ENCODE data around the gene TCF3.

DNA sequence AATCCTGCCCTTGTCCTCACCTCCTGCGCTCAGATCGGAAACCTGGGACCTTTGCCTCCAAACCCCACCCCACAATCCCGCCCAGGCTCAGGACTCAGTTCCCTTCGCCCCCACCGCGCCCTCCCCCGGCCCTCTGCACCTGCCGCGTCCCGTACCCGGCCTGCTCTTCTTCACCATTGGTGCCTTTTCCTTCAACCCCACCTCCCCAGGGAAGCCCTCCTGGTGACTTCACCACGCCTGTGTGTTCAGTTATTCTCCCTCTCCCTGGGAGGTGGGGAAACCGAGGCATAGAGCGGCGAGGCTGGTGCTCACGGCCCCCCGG, 19.3 kb upstream of the TCF3 start:
- no peak for TF ChIP-seq SUZ12 (IDR thresholded peaks at IDR 0.05; ENCODE audit: extremely low read depth, insufficient read depth, insufficient read length)
- no peak for TF ChIP-seq YY1 (IDR thresholded peaks at IDR 0.05; ENCODE audit: insufficient read depth, insufficient read length)
